Hepatocyte (in vitro differentiated cells): ENCODE measurements around the gene ARL8B. TPM values are rescaled to one million over a fixed set of nuclear protein-coding genes. Genes with fewer than 3 reads are reported as not detected.
"Not testable (repeated sequence)": the region's sequence is repeated elsewhere in the genome, so short reads cannot be mapped to it uniquely, and the experiment has no call there.

ENCODE experiments used
- DNase-seq: peaks from one replicate; pipeline ENCODE4 v3.0.0-alpha.2; 2016; ENCODE audit warnings: low spot score
- H2AFZ ChIP-seq: fragments of 200-600 bp; sonication (generic); 2 replicates; pipeline ENCODE4 v1.6.0; 2016; ENCODE audit warnings: antibody characterized with exemption, mild to moderate bottlenecking
- H3K27ac ChIP-seq: fragments of 200-600 bp; sonication (generic); 2 replicates; pipeline ENCODE4 v1.5.1; 2016; ENCODE audit warnings: mild to moderate bottlenecking
- H3K27me3 ChIP-seq: fragments of 200-600 bp; sonication (generic); 2 replicates; pipeline ENCODE4 v1.6.1; 2016
- H3K36me3 ChIP-seq: fragments of 200-600 bp; sonication (generic); replicated peaks from 2 replicates; pipeline ENCODE4 v1.5.1; 2016; ENCODE audit warnings: low read depth; ENCODE audit not compliant: insufficient read depth
- H3K4me1 ChIP-seq: fragments of 200-600 bp; sonication (generic); 2 replicates; pipeline ENCODE4 v1.5.1; 2016; ENCODE audit warnings: mild to moderate bottlenecking, moderate library complexity; ENCODE audit not compliant: insufficient read depth
- H3K4me2 ChIP-seq: fragments of 200-600 bp; sonication (generic); 2 replicates; pipeline ENCODE4 v1.6.0; 2016
- H3K4me3 ChIP-seq: fragments of 200-600 bp; sonication (generic); 2 replicates; pipeline ENCODE4 v1.5.1; 2016; ENCODE audit warnings: mild to moderate bottlenecking
- H3K79me2 ChIP-seq: fragments of 200-600 bp; sonication (generic); 2 replicates; pipeline ENCODE4 v1.6.0; 2017; ENCODE audit warnings: mild to moderate bottlenecking
- H3K9me2 ChIP-seq: fragments of 200-600 bp; sonication (generic); replicated peaks from 2 replicates; pipeline ENCODE4 v1.6.0; 2017; ENCODE audit warnings: mild to moderate bottlenecking; ENCODE audit not compliant: insufficient read depth
- H3K9me3 ChIP-seq: fragments of 200-600 bp; sonication (generic); 2 replicates; pipeline ENCODE4 v1.5.1; 2016; ENCODE audit warnings: low read depth, mild to moderate bottlenecking
- H4K20me1 ChIP-seq: fragments of 200-600 bp; sonication (generic); 2 replicates; pipeline ENCODE4 v1.6.0; 2016; ENCODE audit warnings: mild to moderate bottlenecking; ENCODE audit not compliant: insufficient read depth, poor library complexity, severe bottlenecking
- EZH2 ChIP-seq: fragments of 200-600 bp; sonication (generic); IDR thresholded peaks from 2 replicates; pipeline ENCODE4 v1.6.1; 2016; ENCODE audit warnings: antibody characterized with exemption, mild to moderate bottlenecking, borderline replicate concordance
- EZH2phosphoT487 ChIP-seq: fragments of 200-600 bp; sonication (generic); IDR thresholded peaks from one replicate; pipeline ENCODE4 v1.6.1; 2018; ENCODE audit warnings: antibody characterized with exemption, mild to moderate bottlenecking, low read depth, moderate library complexity; ENCODE audit not compliant: unreplicated experiment, severe bottlenecking
- WGBS: methylation state at CpG from one replicate; pipeline ENCODE4 v1.1.6; 2016; ENCODE audit warnings: low lambda C conversion rate; ENCODE audit errors: missing lambda C conversion rate; 5-methylcytosine and 5-hydroxymethylcytosine counted together
- polyA plus RNA-seq: library from polyadenylated mRNA; unstranded; fragments of >200 nt; fragmentation: Nextera tagmentation; extraction: Ambion mirVana; gene quantifications from 2 replicates; pipeline ENCODE4 v1.2.1, GENCODE V29; 2016
- total RNA-seq: library from RNA; depleted of rRNA; stranded (reverse); fragments of >200 nt; gene quantifications from 2 replicates; pipeline ENCODE4 v1.2.3, GENCODE V29; 2014
- TF ChIP-seq, protein P1 (sequence below): fragments of 200-600 bp; sonication (generic); IDR thresholded peaks from 2 replicates; pipeline ENCODE4 v1.5.1; 2016; ENCODE audit warnings: antibody characterized with exemption, mild to moderate bottlenecking; ENCODE audit not compliant: poor library complexity

Gene ARL8B
- total and polyA plus RNA-seq, 2 experiments from 2014 or later = 58.1 to 94.4 TPM

- Histone ChIP-seq H3K4me2 (no peak overlapping the region), H3K79me2 (peaks cover 100% of the 10 kb centered on the region), H3K9me2 (no peaks in the 10 kb centered on the region), H4K20me1 (peaks cover 70% of the 10 kb centered on the region), H3K27me3 (no peaks in the 10 kb centered on the region), H3K4me3 (no peak overlapping the region), H3K27ac (no peak overlapping the region), H3K9me3 (peaks cover 16% of the 10 kb centered on the region), H3K4me1 (no peaks in the 10 kb centered on the region), H2AFZ (no peak overlapping the region), H3K36me3 (no peaks in the 10 kb centered on the region)
- no peak for TF ChIP-seq EZH2phosphoT487
- no peak for TF ChIP-seq EZH2
- 94% methylated on average over 5 of the region's 5 CpGs for WGBS
- DNase-seq = no peak
Measured at GRCh38 chr3:5144316-5144994, 22.4 kb downstream of the ARL8B start.

- no peak for TF ChIP-seq EZH2
- TF ChIP-seq, protein P1, sequence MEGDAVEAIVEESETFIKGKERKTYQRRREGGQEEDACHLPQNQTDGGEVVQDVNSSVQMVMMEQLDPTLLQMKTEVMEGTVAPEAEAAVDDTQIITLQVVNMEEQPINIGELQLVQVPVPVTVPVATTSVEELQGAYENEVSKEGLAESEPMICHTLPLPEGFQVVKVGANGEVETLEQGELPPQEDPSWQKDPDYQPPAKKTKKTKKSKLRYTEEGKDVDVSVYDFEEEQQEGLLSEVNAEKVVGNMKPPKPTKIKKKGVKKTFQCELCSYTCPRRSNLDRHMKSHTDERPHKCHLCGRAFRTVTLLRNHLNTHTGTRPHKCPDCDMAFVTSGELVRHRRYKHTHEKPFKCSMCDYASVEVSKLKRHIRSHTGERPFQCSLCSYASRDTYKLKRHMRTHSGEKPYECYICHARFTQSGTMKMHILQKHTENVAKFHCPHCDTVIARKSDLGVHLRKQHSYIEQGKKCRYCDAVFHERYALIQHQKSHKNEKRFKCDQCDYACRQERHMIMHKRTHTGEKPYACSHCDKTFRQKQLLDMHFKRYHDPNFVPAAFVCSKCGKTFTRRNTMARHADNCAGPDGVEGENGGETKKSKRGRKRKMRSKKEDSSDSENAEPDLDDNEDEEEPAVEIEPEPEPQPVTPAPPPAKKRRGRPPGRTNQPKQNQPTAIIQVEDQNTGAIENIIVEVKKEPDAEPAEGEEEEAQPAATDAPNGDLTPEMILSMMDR = no peak
- TF ChIP-seq EZH2phosphoT487 = no peak
- Histone ChIP-seq H3K27ac (no peak overlapping the region), H4K20me1 (peaks cover 69% of the 10 kb centered on the region)
Measured at GRCh38 chr3:5145120-5145519, 23.0 kb downstream of the ARL8B start.

GRCh38 chr3:5147152-5147551, 25.1 kb downstream of the ARL8B start:
- H3K27me3 ChIP-seq, H3K9me2 ChIP-seq, H3K4me2 ChIP-seq, H3K27ac ChIP-seq, H2AFZ ChIP-seq, DNase-seq, H3K4me1 ChIP-seq, H3K36me3 ChIP-seq, H3K4me3 ChIP-seq: not testable (repeated sequence)
- Histone ChIP-seq H4K20me1 (peaks cover 69% of the 10 kb centered on the region), H3K79me2 (peaks cover 100% of the 10 kb centered on the region), H3K9me3 (peaks cover 16% of the 10 kb centered on the region)
- WGBS = 87% methylated on average over 5 of the region's 5 CpGs

More at GRCh38 chr3:5145120-5145519, 23.0 kb downstream of the ARL8B start:
- no peak overlapping the region for H3K4me2 ChIP-seq
- peaks cover 16% of the 10 kb centered on the region for H3K9me3 ChIP-seq
- no peak overlapping the region for H3K4me3 ChIP-seq
- DNase-seq = no peak
- H2AFZ ChIP-seq = no peak overlapping the region
- 97% methylated on average over 5 of the region's 5 CpGs for WGBS
- no peaks in the 10 kb centered on the region for H3K36me3 ChIP-seq
- H3K9me2 ChIP-seq = no peaks in the 10 kb centered on the region
- no peaks in the 10 kb centered on the region for H3K27me3 ChIP-seq
- peaks cover 100% of the 10 kb centered on the region for H3K79me2 ChIP-seq
- H3K4me1 ChIP-seq = no peaks in the 10 kb centered on the region

- WGBS = 87% methylated on average over 7 of the region's 7 CpGs
- H3K36me3 ChIP-seq = no peaks in the 10 kb centered on the region
- H3K79me2 ChIP-seq = peaks cover 100% of the 10 kb centered on the region
- peaks cover 7% of the 10 kb centered on the region for H3K9me3 ChIP-seq
- H3K27me3 ChIP-seq = no peaks in the 10 kb centered on the region
- H3K27ac ChIP-seq = no peak overlapping the region
- peaks cover 82% of the 10 kb centered on the region for H4K20me1 ChIP-seq
- DNase-seq = no peak
- H3K9me2 ChIP-seq = no peaks in the 10 kb centered on the region
- no peak overlapping the region for H3K4me3 ChIP-seq
- H3K4me2 ChIP-seq = no peak overlapping the region
- H3K4me1 ChIP-seq = no peaks in the 10 kb centered on the region
- H2AFZ ChIP-seq = no peak overlapping the region
- TF ChIP-seq, protein P1 = no peak
- TF ChIP-seq EZH2phosphoT487 = no peak
- no peak for TF ChIP-seq EZH2
Measured at GRCh38 chr3:5149306-5149880, 27.3 kb downstream of the ARL8B start.
